C4-2B (cell line): ENCODE measurements around the gene PLAAT2.
"Not testable (repeated sequence)": the region's sequence is repeated elsewhere in the genome, so short reads cannot be mapped to it uniquely, and the experiment has no call there.

Experiments used
- H3K27ac ChIP-seq: fragments of 450-650 bp; 2 replicates; pipeline ENCODE4 v1.5.1; 2017
- CTCF ChIP-seq: fragments of 450-650 bp; conservative IDR thresholded peaks from 2 replicates; pipeline ENCODE4 v1.5.1; 2017; ENCODE audit warnings: mild to moderate bottlenecking
- ZFX ChIP-seq: fragments of 450-650 bp; IDR thresholded peaks from 2 replicates; pipeline ENCODE4 v1.6.1; 2017

Gene PLAAT2

GRCh38 chr11:63551889-63552266 lies 11.3 kb downstream of the PLAAT2 start:
- no peak for TF ChIP-seq ZFX
- TF ChIP-seq CTCF, result no peak
- H3K27ac ChIP-seq, result no peak overlapping the region

- no peak overlapping the region for H3K27ac ChIP-seq
- TF ChIP-seq ZFX (no peak), CTCF (no peak)
These were observed 11.9 kb downstream of the PLAAT2 start for GRCh38 chr11:63551091-63551888.

DNA sequence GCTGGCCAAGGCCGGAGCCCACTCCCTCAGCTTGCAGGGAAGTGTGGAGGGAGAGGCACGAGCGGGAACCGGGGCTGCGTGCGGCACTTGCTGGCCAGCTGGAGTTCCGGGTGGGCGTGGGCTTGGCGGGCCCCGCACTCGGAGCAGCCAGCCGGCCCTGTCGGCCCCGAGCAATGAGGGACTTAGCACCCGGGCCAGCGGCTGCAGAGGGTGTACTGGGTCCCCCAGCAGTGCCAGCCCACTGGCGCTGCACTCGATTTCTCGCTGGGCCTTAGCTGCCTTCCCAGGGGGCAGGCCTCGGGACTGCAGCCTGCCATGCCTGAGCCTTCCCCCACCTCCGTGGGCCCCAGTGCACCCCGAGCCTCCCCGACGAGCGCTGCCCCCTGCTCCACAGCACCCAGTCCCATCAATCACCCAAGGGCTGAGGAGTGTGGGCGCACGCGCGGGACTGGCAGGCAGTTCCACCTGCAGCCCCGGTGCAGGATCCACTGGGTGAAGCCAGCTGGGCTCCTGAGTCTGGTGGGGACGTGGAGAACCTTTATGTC lies 13.0 kb downstream of the PLAAT2 start:
- not testable (repeated sequence) for H3K27ac ChIP-seq

DNA sequence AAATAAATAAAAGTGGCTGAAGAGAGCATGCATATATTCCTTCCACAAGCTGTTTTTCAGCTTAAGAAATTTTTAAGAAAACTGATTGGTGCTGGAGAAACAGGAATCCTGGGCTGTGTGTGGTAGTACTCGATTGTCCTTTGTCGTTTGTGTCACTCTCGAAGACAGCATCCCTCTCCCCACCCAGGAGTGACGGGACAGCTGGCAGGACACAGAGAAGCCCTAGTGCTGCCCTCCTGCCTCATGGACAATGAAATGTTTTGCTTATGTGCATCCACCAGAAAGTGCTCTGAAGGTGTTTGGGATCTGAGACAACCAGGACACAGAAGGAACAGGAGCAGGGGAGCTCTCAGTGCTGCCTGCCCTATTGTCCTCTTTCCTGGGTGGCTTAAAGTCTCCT lies 13.8 kb downstream of the PLAAT2 start:
- H3K27ac ChIP-seq, result no peak overlapping the region

GRCh38 chr11:63548178-63548577 lies 15.0 kb downstream of the PLAAT2 start:
- no peak overlapping the region for H3K27ac ChIP-seq
- no peak for TF ChIP-seq ZFX

More for the DNA sequence above, 13.8 kb downstream of the PLAAT2 start:
- no peak for TF ChIP-seq ZFX
- no peak for TF ChIP-seq CTCF

GRCh38 chr11:63547061-63547460 lies 16.1 kb downstream of the PLAAT2 start:
- no peak overlapping the region for H3K27ac ChIP-seq
- TF ChIP-seq CTCF (no peak), ZFX (no peak)

GRCh38 chr11:63543711-63544110 lies 19.5 kb downstream of the PLAAT2 start:
- TF ChIP-seq ZFX (no peak), CTCF (no peak)
- H3K27ac ChIP-seq, result no peak overlapping the region

- H3K27ac ChIP-seq, result not testable (repeated sequence)
These were observed 20.7 kb downstream of the PLAAT2 start for GRCh38 chr11:63542506-63542905.
